GM19238 (cell line): Measurements from ENCODE around the gene RPE65.
"Not testable (repeated sequence)": the region's sequence is repeated elsewhere in the genome, so short reads cannot be mapped to it uniquely, and the experiment has no call there.

Experiments used
- DNase-seq: peaks from one replicate; pipeline ENCODE4 v3.0.0; 2011; ENCODE audit warnings: low spot score; ENCODE audit not compliant: insufficient read length

Gene RPE65

DNA sequence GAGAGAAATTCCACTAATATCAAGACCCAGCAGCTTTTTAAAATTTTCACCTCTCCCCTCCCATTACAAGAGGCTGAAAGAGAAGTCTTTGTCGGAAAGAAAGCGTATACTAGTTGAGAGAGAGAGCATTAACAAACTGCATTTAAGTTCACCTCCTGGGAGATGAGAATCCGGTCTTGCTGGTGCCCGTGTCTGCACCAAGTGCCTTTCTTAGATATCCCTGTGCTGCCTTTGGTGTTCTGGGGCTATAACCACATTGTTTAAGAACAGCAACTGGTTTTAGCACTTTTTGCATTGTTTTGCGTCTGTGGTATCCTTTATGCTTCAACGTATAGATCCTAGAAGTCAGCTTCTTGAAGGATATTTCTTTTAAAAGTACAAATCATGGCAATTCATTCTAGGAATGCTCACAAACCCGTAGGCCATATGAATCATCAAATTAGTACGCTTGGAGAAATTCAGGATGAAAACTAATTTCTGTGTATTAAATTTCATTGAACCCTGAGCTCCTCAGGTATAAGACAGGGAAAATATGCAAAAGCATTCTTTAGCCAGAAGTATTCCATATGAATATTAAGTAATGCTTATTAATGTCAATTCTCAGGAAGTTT, 3.4 kb upstream of the RPE65 start:
- no peak for DNase-seq

DNA sequence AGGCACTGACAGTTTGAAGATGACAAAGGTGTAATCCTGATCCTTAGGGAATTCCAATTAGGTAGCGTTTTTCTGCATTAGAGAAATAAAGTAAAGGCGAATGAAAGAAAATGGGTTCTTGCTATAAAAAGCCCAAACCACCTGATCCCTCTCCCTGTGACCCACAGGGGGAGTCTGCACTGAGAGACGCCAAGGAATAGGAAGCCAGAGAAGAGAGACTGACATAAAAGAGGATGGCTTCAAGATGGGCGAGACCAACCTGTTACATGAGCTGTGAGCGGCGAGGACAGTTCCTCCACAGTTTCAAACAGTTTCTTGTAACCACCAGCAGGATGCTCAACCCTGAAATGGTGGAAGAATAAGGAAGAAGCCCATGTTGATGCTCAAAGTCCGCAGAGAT, 1.4 kb downstream of the RPE65 start:
- DNase-seq, result no peak

DNA sequence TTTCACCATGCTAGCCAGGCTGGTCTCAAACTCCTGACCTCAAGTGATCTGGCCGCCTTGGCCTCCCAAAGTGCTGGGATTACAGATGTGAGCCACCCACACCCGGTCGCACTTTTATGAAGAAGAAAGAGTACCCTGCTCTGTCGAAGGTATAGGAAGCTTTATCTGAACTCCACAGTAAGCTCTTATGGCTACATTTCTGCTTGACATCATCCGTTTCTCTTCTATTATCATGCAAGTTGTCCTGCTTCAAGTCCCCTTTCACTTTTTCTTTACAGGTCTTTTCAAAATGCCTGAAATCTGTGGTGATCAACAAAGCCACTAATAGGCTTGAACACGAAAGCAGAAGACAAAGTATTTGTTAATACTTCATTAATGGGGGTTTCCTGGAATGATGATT, 4.0 kb downstream of the RPE65 start:
- no peak for DNase-seq

DNA sequence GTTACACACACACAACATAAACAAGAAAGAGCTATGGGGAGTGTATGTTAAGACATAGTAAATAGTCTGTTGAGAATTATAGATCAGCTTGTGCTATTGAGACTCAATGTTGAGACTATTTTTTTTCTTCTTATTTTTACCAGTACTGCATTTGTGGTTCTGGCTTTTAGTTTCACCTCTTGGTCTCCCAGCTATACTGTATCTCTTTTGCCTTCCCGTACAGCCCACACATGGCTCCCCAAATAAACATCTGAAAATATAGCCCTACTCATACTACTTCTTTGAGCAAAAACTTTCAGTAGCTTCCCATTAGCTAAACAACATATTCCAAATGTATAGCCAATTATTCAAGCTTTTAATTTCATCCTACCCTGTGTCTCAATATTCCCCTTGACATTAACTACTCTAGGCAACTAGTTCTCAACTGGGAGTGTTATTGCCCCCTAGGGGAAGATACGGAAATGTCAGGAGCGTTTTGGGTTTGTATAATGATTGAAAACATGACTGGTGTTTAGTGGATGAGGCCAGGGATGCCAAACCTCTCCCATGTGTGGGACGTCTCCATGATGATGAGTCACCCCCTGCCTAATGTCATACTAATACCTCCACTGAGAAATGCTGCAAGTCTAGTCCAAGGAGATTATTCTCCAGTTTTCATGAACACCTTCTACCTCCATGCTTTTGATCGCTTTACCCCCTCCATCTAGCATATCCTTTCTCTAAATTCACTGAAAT, 6.8 kb downstream of the RPE65 start:
- peak; percentile 8 for DNase-seq

DNA sequence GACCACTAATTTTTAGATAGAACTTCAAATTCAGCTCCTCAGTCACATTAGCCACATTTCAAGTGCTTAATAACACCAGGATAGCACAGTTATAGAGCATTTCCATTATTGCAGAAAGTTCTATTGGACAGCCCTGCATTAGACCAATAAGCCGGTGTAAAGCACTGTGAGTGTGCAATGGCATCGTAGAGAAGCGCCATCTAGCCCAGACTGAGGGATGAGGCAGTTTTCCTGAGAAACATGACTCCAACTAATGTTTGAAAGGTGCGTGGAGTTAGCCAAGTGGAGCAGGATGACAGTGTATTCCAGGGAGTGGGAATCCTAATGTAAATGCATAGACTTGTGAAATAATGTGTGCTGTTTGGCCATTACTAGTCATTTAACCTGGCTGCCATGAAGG, 7.7 kb downstream of the RPE65 start:
- no peak for DNase-seq

DNA sequence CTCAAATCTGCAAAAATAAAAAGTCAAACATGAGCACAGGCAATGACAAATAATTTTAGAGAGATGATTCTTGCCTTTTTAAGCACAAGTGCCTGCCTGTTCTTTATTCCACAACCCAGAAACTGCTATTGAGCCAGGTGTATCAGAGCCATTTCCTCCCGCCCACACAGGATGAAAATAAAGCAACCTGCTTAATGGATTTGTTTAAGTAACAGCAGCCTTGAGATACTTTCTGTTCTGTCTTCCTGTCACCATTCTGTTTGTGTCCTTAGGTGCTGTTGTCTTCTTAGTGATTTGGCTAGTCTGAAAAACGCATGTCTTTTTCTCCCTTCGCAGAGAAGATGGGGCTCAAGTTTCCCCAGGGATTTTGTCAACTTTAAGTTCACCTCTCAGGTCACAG, 11.4 kb downstream of the RPE65 start:
- DNase-seq, result no peak

DNA sequence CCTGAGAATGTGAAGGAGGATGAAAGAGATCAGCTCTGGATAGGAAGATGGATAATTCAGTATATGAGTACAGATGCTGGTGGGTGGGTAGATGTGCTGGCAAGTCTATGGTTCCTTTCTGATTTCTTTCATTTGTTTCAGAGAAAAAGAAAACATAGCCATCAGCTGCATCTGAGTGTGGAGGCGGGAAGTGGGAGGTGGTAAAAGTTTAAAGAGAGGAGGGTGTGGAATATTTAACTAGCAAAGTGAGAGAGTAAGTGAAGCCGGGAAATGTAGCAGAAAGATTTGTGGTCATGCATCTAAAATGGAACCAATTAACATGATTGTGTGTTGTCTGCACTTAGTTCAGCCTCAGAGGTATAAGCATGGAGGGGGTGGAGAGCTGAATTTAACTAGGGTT, 16.4 kb downstream of the RPE65 start:
- no peak for DNase-seq

DNA sequence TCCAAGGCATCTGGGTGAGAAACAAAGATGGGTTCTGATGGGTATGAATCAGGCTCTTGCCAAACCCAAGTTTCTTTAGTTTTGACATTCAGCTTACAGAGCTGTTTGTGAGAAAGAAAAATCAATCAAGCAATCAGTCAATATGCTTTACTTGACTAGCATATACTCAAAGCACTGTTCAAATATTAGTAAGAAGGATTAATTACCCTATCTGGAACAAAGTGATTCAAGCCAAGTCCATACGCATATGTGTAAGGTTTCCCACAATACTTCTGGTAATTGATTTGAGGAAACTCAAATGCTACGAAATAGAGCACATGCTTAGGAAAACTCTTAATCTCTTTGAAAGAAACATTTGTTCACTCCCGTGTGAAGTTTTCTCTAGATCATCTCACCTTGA, 18.7 kb downstream of the RPE65 start:
- no peak for DNase-seq

DNA sequence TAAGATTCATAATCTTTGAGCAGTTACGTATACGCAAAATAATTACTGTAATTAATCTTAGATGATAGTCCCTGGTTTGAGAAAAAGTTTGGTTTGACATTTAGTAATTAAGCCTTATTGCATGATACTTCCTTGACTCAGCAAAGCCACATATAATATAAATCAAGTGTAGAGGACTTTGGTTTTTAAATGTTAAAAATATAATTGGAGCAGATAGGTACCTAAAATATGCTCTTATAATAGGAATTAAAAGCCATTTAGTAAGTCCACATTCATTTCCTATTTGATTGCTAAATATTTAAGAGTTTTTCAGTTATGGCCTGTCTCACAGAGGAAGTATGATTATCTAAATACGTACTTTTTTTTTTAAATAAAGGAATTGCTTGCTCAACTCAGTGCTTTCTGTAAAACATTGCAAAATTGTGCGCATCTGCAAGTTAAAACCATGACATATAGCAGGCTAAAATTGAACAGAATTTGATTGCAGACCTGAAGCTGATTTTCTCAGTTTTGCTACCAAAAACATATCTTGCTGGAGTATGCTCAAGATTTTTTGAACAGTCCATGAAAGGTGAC, 20.4 kb downstream of the RPE65 start:
- no peak for DNase-seq

DNA sequence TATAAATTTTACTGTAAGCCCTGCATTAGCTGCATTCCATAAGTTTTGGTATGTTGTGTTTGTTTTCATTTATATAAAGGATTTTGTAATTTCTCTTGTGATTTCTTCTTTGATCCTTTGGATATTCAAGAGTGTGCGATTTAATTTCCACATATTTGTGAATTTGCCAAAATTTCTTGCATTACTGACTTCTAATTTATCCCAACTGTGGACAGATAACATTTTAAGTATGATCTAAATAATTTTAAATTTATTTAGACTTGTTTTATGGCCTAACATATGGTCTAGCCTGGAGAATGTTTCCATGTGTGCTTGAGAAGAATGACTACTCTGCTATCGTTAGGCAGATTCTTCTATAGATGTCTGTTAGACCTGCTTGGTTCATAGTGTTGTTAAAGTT, 23.2 kb downstream of the RPE65 start:
- no peak for DNase-seq

DNA sequence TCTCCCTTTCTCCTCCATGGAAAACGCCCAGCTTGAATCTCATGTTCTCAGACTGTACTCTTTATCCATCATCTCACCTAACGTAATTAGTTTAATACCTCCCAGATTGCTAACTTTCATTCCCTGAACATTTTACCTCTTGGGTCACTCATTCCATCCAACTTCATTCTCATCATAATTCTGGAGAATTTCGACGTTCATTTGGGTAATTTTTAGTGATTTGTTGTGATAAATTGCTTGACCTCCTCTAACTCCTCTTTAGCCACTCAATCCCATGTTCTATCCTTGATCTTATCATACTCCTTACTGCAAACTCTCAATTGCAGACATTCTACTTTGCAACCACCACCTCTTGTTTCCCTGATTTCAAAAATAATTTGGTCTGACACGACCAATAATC, 28.4 kb downstream of the RPE65 start:
- no peak for DNase-seq

DNA sequence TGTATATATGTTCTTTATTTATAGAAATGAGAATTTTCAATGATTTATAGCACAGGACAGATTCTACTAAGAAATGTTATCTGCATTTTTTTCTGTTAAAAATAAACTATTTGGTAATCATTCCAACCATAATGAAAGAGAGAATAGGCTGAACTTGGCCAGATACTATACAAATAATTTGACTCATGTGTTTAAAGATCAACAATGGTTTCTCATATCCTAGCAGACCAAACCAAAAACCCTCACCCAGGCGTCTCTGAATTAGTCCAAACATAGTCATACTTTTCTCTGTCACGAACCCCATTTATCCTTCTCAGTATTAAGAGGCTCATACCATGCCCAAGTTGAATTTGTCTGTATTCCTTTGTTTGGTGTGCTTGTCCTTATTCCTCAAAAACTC, 40.3 kb downstream of the RPE65 start:
- no peak for DNase-seq

DNA sequence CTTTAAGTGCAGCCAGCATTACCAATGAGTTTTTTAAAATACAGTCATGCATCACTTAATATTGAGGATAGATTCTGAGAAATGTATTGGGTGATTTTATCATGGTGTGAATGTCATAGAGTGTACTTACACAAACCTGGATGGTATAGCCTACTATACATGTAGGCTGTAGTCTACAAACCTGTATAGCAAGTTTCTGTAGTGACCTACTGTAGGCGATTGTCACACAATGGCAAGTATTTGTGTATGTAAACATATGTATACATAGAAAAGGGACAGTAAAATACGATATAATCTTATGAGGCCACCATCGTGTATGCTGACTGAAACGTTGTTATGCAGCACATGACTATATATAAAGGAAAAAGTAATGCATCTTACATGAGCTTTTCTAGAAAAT, 48.2 kb downstream of the RPE65 start:
- DNase-seq, result no peak

DNA sequence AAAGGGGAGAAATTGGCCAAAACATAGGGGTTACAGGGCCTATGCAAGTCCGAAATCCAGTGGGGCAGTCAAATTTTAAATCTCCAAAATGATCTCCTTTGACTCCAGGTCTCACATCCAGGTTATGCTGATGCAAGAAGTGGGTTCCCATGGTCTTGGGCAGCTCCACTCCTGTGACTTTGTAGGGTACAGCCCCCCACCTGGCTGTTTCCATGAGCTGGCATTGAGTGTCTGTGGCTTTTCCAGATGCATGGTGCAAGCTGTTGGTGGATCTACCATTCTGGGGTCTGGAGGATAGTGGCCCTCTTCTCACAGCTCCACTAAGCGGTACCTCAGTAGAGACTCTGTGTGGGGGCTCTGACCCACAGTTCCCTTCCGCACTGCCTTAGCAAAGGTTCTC, 54.2 kb downstream of the RPE65 start:
- not testable (repeated sequence) for DNase-seq

DNA sequence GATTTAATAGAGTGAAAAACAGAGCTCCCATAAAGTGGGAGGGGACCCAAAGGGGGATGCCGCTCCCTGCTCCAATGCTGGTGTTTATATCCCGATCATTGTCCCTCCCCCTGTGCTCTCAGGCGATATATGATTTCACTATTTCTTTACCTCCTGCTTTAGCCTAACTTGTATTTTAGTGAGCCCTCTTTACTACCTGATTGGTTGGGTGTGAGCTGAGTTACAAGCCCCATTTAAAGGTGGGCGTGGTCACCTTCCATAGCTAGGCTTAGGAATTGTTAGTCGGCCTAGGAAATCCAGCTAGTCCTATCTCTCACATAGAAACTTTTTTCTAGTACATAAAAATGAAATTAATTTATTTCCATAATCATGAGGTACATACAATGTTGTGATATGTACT, 57.3 kb downstream of the RPE65 start:
- not testable (repeated sequence) for DNase-seq

DNA sequence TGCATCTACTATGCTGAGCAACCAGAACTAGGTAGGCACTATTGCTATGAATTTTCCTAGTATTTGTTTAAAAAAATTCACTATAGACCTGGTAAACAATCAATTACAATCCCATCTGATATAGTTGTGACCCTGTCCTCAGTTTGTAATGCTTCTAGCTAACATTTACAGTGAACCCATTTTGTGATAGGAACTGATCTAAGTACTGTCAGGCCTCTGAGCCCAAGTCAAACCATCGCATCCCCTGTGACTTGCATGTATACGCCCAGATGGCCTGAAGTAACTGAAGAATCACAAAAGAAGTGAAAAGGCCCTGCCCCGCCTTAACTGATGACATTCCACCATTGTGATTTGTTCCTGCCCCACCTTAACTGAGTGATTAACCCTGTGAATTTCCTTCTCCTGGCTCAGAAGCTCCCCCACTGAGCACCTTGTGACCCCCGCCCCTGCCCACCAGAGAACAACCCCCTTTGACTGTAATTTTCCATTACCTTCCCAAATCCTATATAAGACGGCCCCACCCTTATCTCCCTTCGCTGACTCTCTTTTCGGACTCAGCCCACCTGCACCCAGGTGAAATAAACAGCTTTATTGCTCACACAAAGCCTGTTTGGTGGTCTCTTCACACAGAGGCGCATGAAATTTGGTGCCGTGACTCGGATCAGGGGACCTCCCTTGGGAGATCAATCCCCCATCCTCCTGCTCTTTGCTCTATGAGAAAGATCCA, 63.8 kb downstream of the RPE65 start:
- not testable (repeated sequence) for DNase-seq

DNA sequence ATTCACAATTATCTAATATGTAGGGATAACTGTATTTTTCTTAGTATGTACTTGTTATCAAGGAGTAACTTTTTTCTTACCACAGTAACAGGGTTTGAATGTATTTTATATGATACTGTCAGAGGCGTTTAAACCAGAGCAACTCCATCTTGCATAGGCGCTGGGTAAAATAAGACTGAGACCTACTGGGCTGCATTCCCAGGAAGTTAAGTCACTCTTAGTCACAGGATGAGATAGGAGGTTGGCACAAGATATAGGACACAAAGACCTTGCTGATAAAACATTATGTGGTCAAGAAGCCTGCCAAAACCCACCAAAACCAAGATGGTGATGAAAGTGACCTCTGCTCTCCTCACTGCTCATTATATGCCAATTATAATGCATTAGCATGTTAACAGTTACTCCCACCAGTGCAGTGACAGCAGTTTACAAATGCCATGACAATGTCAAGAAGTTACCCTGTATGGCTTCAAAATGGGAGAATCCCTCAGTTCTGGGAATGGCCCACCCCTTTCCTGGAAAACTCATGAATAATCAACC, 64.8 kb downstream of the RPE65 start:
- DNase-seq, result no peak

DNA sequence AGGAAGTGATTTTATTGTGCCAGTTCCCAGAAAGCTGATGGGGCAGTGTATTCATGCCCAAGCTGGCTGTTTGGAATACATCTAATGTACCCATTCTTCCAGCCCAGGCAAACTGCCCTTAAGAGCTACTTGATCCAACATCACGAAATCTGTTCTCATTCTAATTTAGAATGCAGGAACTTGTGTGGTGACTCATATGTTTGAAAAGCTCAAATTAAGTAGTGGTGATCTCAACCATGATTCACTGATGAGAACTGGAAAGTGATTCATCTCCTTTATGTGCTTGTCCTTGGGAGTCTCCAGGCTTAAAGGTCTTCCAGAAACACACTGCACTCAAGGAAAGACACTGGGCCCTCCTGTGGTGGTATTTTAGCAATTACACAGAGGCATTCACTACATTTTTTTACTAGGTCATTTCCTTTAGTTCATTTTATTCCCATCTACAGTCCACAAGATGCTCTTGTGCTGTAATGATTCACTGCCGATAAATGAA, 65.4 kb downstream of the RPE65 start:
- DNase-seq, result no peak

DNA sequence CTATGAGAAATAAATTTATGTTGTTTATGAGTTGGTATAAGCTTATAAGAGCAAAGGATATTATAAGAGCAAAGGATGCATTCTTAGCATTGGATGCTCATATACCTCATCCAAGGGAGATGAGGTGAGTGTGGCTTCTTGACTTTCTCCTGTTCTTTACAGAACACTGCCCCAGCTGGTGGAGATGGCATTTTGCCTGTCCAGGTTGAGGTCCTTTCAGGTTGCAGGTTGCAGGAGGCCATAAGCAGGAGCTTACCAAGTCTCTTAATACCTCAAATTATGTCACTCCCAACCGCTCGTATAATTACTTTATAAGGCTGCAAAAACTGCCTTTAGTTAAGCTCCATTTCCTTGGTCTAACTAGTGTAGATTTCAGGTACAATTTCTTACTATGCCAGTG, 66.7 kb downstream of the RPE65 start:
- DNase-seq, result no peak

DNA sequence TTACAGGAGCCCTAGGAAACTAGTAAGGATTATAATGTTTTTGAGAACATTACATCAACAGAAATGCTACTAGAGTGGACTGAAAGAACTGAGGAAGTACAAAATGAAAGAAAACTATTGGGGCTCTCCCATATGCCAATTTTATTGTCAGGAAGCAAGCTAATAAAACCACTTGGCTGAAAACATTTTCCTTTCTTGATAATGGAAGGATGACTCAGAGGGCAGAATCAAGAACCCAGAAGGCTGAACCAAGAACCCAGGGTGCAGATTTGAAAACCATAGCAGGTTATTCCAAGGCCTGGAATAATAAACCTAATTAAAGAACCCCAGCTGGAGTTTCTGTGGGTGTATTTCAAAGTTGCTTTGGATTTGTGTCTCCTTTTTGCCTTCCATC, 70.7 kb downstream of the RPE65 start:
- no peak for DNase-seq
